Muscle layer of duodenum (tissue), 2 donors: Measurements from ENCODE around the gene LAMB4.

Experiments
- H3K27ac ChIP-seq: one replicate; pipeline ENCODE4 v1.7.0; 2013; ENCODE audit warnings: mild to moderate bottlenecking, low read length
- H3K27me3 ChIP-seq: one replicate; pipeline ENCODE4 v1.7.0; 2013; ENCODE audit warnings: low read depth, mild to moderate bottlenecking, control low read depth, low read length
- H3K36me3 ChIP-seq, 2 donors: one replicate each; pipeline ENCODE4 v1.7.0; 2013; ENCODE audit warnings: low read length in 2 of 2, control low read depth in 1 of 2, mild to moderate bottlenecking in 1 of 2; ENCODE audit not compliant: insufficient read depth in 2 of 2, control insufficient read depth in 1 of 2
- H3K4me1 ChIP-seq, 2 donors: one replicate each; pipeline ENCODE4 v1.7.0; 2013; ENCODE audit warnings: low read length in 2 of 2, mild to moderate bottlenecking in 2 of 2, control low read depth in 1 of 2, moderate library complexity in 1 of 2; ENCODE audit not compliant: insufficient read depth in 2 of 2, control insufficient read depth in 1 of 2
- H3K4me3 ChIP-seq, 2 donors: one replicate each; pipeline ENCODE4 v1.7.0; 2013; ENCODE audit warnings: low read length in 2 of 2, low read depth in 1 of 2, mild to moderate bottlenecking in 1 of 2
- H3K9me3 ChIP-seq, 2 donors: one replicate each; pipeline ENCODE4 v1.7.0; 2013; ENCODE audit warnings: low read length in 2 of 2, control low read depth in 1 of 2, mild to moderate bottlenecking in 1 of 2; ENCODE audit not compliant: control insufficient read depth in 1 of 2
- donor health status: healthy.

LAMB4 gene

DNA sequence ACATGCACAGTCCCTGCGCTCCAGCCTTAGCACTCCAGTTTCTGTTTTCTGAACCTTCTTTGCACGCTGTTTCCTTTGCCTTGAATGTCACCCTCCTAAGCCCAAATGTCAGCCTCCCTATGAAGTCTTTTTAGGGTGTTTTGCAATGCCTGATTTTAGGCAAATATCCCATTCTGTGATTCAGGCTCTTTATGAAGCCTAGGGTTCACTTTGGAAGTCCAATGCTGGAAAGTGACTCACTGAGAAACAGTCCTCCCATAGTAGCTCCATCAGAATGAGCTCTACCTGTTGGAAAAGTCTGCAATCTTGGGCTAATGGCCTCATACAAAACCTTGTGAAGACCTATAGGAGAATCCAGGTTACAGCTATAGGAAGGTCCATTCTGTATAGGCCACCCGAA, 5.3 kb downstream of the LAMB4 start:
- no peak overlapping the region for H3K27ac ChIP-seq
- H3K36me3 ChIP-seq: no peaks in the 10 kb centered on the region
- H3K9me3 ChIP-seq: no peaks in the 10 kb centered on the region
- no peaks in the 10 kb centered on the region for H3K27me3 ChIP-seq
- H3K4me3 ChIP-seq: no peak overlapping the region
- H3K4me1 ChIP-seq: peaks cover 0 to 2% of the 10 kb centered on the region in 2 donors

DNA sequence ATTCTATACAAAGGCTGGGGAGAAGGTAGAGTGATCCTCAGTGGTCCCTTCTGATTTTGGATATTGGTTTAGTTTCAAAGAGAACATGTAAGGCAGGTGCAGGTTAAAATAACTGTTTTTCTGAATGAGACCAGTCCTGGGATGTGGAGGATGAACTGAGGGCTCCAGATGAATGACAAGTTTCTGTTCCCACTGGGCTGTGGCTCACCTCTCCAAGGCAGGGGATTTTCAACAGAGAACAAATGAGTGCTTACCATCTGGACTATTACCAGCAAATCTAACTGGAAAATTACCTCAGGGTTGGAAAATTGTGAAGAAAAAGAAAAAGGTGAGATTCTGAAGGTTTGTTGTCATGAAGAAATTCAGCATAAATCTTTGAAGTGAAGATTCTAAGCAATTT, 8.0 kb downstream of the LAMB4 start:
- H3K27me3 ChIP-seq: no peaks in the 10 kb centered on the region
- H3K36me3 ChIP-seq: no peaks in the 10 kb centered on the region
- H3K9me3 ChIP-seq: no peaks in the 10 kb centered on the region
- H3K27ac ChIP-seq: no peak overlapping the region
- H3K4me3 ChIP-seq: no peak overlapping the region
- peaks cover 0 to 2% of the 10 kb centered on the region in 2 donors for H3K4me1 ChIP-seq

DNA sequence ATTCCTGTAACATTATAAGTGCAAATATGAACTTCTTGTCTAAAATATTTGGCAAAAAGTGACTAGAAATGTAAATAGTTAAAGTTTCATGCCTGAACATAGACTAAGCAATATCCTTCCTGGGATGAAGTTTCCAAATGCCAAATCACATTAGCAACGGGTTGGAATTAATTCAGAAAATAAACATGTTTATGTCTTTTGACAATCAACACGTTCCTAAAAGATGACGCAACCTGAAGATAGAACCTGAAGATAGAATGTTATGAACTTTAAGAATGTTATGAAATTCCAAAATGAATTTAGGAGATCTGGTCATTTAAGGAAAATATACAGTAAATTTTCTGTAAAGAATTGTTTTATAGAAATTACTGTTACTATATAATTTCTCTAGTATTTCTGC, 9.2 kb downstream of the LAMB4 start:
- Histone ChIP-seq H3K4me3 (no peak overlapping the region), H3K27me3 (no peaks in the 10 kb centered on the region), H3K27ac (no peak overlapping the region), H3K9me3 (no peaks in the 10 kb centered on the region), H3K36me3 (no peaks in the 10 kb centered on the region), H3K4me1 (peaks cover 0 to 2% of the 10 kb centered on the region in 2 donors)

DNA sequence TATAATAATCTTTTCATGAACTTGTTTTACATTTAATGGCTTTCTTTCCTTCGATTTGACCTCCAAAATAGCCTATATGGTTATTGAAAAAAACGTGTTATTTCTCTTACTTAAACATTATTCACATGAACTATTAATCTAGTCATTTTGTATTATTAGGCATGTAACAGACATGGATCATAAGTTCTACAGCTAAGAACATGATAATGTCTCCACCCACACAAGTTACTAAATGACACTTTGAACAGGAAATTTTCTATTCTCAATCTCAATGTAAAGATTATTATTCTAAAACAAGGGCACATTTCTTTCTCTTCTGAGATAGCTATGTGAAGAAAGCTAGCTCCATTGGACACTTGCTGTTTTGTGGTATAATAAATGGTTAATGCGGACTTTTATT, 10.0 kb downstream of the LAMB4 start:
- Histone ChIP-seq H3K4me1 (peaks cover 0 to 2% of the 10 kb centered on the region in 2 donors), H3K4me3 (no peak overlapping the region), H3K27ac (no peak overlapping the region), H3K27me3 (no peaks in the 10 kb centered on the region), H3K9me3 (no peaks in the 10 kb centered on the region), H3K36me3 (no peaks in the 10 kb centered on the region)

DNA sequence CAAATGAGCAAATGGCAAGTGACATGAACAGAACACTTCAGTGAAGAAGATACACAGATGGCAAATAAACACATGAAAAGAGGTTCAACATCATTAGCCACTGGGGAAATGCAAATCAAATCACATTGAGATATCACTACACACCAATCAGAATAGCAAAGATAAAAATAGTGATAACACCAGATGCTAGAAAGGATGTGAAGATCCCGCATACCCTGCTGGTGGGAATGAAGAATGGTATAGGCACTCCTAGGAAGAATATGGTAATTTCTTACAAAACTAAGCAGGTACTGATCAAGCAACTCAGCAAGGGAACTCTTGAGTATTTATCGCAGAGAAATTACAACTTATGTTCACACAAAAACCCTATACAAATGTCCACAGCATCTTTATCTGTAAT, 11.2 kb downstream of the LAMB4 start:
- Histone ChIP-seq H3K4me3 (no peak overlapping the region), H3K27me3 (no peaks in the 10 kb centered on the region), H3K27ac (no peak overlapping the region), H3K9me3 (no peaks in the 10 kb centered on the region), H3K4me1 (peaks cover 0 to 2% of the 10 kb centered on the region in 2 donors), H3K36me3 (no peaks in the 10 kb centered on the region)

DNA sequence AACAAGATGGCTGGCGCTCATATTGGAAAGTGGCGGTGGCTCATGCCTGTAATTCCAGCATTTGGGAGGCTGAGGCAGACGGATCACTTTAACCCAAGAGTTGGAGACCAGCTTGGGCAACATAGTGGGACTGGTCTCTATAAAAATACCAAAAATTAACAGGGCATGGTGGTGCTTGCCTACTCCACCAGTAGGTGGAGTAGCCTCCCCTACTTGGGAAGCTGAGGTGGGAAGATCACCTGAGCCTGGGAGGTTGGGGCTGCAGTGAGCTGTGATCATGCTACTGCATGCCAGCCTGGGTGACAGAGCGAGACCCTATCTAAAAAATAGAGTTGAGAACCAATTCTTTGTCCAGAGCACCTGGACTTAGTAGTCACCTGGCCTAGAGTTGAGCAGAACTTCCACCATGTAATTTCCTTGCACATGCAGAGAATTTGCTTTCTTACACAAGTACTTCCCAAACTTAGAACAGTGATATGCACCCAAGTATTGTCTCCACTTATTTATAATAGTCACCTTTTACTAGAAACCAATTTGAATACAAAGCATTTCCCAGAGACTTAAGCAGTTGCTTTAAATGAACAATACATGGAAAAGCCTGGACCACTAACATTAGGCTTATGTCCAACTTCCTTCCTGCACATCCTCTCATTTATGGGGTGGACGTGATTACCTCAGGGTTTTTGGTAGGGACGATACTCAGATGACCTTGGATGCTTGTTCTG, 15.9 kb downstream of the LAMB4 start:
- no peak overlapping the region for H3K4me3 ChIP-seq
- H3K36me3 ChIP-seq: no peaks in the 10 kb centered on the region
- H3K4me1 ChIP-seq: no peaks in the 10 kb centered on the region
- no peaks in the 10 kb centered on the region for H3K27me3 ChIP-seq
- no peak overlapping the region for H3K27ac ChIP-seq
- no peaks in the 10 kb centered on the region for H3K9me3 ChIP-seq

DNA sequence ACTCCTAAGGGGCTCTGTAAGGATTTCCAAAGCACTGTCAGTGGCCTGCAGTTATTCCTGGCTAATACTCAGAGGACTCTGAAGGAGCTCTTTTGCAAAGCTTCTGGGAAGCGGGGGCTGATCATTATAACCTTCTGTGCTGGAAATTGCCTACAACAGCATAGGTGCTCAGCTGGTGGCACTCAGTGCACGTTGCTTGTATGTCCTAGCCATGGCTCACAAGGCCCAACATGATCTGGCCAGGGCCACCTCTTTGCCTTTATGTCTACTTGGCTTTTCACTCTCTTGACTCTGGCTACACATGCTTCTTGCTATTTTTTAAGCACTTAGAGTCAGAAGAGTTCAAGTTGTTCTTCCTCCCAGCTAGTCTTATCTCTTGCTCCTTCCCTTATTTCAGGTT, 17.5 kb downstream of the LAMB4 start:
- Histone ChIP-seq H3K4me1 (no peaks in the 10 kb centered on the region), H3K4me3 (no peak overlapping the region), H3K9me3 (no peaks in the 10 kb centered on the region), H3K27me3 (no peaks in the 10 kb centered on the region), H3K36me3 (no peaks in the 10 kb centered on the region), H3K27ac (no peak overlapping the region)

DNA sequence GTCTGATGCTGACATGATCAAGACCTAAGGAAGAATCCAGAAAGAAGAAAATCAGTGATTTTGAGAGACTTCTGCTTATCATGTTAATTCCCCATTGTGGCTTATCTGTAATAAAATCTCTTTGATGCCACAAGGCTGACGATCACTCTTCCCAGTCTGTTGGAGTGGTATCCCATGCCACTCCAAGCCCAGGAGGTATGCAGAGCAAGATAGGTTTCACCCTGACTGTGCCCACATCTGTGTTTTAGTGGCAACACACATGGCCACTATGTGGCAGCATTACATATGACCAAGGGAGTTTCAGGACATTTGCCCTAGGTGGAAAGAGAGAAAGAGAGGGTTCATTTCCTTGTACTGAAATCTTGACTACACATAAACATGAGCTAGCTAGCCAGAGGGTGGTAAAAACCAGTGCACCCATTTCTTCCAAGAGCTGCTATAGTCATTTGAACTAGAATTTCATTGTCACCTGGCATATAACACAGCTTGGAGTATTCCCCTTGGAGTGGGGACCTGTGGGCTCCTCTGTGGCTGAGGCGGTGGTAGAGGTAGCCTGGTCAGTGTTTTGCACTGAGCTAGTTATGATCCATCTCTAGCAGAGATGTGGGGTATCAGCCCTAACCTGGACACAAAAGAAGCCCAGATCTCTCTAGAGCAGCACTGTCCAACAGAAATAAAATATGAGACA, 20.8 kb downstream of the LAMB4 start:
- H3K4me1 ChIP-seq: peaks cover 0 to 1% of the 10 kb centered on the region in 2 donors
- no peaks in the 10 kb centered on the region for H3K36me3 ChIP-seq
- no peaks in the 10 kb centered on the region for H3K27me3 ChIP-seq
- H3K4me3 ChIP-seq: no peak overlapping the region
- H3K27ac ChIP-seq: no peak overlapping the region
- no peaks in the 10 kb centered on the region for H3K9me3 ChIP-seq

DNA sequence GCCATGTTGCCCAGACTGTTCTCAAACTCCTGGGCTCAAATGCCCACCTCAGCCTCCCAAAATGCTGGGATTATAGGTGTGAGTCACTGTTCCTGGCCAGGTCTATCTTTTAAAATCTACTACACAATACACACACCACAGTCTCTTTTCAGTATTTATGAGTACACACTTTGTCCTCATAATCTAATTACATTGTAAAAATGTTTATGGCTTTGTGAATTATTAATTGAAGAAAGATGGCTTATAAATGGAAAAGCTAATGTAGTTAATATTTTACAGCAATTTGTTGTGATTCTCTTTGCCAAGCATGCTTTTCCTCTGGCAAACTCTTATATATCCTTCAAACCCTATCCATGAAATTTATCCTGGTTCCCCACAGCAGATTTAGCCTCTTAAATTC, 22.0 kb downstream of the LAMB4 start:
- H3K27ac ChIP-seq: no peak overlapping the region
- H3K36me3 ChIP-seq: no peaks in the 10 kb centered on the region
- H3K9me3 ChIP-seq: no peaks in the 10 kb centered on the region
- H3K4me3 ChIP-seq: no peak overlapping the region
- no peaks in the 10 kb centered on the region for H3K27me3 ChIP-seq
- peaks cover 0 to 3% of the 10 kb centered on the region in 2 donors for H3K4me1 ChIP-seq

DNA sequence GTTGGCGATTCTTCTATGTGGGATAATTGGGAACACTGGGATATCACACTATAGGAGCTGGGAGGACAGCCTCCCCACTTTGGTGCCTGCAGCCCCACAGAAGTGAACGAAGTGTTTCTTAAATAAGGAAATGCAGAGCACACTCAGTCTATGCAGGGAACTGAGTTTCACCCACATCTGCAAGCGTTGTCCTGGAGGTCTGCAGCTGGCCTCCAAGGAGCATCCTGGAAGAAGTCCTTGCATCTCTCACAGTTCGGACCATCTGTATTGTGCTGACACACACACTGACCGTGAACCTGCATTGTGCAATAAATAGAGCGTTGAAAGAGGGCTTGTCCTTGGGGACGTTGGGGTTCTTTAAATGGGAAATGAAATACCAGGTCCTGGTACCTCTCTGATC, 25.8 kb downstream of the LAMB4 start:
- Histone ChIP-seq H3K27ac (no peak overlapping the region), H3K4me3 (no peak overlapping the region), H3K27me3 (no peaks in the 10 kb centered on the region), H3K9me3 (no peaks in the 10 kb centered on the region), H3K36me3 (no peaks in the 10 kb centered on the region), H3K4me1 (peaks cover 0 to 3% of the 10 kb centered on the region in 2 donors)

DNA sequence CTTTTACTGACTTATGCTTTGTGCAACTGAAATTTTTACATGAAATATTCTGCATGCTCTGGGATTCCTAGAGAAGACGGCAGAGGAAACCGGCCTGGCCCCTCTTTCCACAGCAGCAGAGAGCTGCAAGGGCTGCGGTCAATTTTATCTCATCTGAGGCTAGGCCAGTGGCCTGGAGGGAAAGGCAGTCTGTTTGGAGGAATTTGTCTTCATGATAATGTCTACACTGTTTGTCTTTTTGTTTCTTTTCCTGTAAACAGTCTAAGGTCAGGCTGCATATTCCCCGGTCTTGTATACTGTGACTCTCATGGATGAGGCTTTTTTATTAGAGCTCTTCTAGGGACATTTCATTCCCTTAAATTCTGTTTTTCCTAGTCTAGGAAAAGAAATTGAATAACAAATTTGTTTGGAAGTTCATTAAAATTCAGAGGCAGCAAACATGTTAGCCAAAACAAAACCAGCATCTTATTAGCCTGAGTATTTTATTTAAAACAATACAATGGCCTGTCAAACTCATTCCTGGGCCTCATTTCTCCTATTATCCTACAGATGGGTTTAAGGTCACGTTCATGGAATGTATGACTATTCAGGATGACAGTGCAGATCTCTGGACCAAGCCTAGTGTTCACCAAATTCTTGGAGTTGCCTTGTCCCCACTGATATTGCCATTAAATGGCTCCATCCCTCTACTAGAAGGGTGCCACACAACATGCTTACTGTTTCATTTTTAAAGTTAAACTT, 26.4 kb downstream of the LAMB4 start:
- no peaks in the 10 kb centered on the region for H3K9me3 ChIP-seq
- H3K27ac ChIP-seq: no peak overlapping the region
- H3K27me3 ChIP-seq: no peaks in the 10 kb centered on the region
- no peak overlapping the region for H3K4me3 ChIP-seq
- peaks cover 0 to 3% of the 10 kb centered on the region in 2 donors for H3K4me1 ChIP-seq
- H3K36me3 ChIP-seq: no peaks in the 10 kb centered on the region
